WERI-Rb-1 (cell line): ENCODE results near the gene TMEM253.

Experiments used
- DNase-seq: peaks from one replicate; pipeline ENCODE4 v3.0.0-alpha.2; 2020
- H3K27ac ChIP-seq: fragments of 250-450 bp; sonication (Bioruptor Pico); 2 replicates; pipeline ENCODE4 v1.5.1; 2020; ENCODE audit warnings: mild to moderate bottlenecking, moderate library complexity
- H3K27me3 ChIP-seq: fragments of 250-450 bp; sonication (Bioruptor Pico); 2 replicates; pipeline ENCODE4 v1.5.1; 2021; ENCODE audit warnings: mild to moderate bottlenecking, low read depth, moderate library complexity; ENCODE audit not compliant: insufficient read depth, severe bottlenecking
- H3K36me3 ChIP-seq: fragments of 250-450 bp; sonication (Bioruptor Pico); 2 replicates; pipeline ENCODE4 v1.5.1; 2020; ENCODE audit warnings: mild to moderate bottlenecking, moderate library complexity
- H3K4me3 ChIP-seq: 2 replicates; pipeline ENCODE4 v1.5.1; 2011; ENCODE audit warnings: low read depth, mild to moderate bottlenecking, control low read depth, low read length
- H3K9me3 ChIP-seq: fragments of 250-450 bp; sonication (Bioruptor Pico); 2 replicates; pipeline ENCODE4 v1.5.1; 2021; ENCODE audit warnings: mild to moderate bottlenecking, moderate library complexity; ENCODE audit not compliant: severe bottlenecking
- TF ChIP-seq, protein P1 (sequence below): IDR thresholded peaks from 2 replicates; pipeline ENCODE4 v1.5.1; 2011; ENCODE audit warnings: low read depth, mild to moderate bottlenecking, control low read depth, inconsistent platforms, low read length

Gene TMEM253

DNA sequence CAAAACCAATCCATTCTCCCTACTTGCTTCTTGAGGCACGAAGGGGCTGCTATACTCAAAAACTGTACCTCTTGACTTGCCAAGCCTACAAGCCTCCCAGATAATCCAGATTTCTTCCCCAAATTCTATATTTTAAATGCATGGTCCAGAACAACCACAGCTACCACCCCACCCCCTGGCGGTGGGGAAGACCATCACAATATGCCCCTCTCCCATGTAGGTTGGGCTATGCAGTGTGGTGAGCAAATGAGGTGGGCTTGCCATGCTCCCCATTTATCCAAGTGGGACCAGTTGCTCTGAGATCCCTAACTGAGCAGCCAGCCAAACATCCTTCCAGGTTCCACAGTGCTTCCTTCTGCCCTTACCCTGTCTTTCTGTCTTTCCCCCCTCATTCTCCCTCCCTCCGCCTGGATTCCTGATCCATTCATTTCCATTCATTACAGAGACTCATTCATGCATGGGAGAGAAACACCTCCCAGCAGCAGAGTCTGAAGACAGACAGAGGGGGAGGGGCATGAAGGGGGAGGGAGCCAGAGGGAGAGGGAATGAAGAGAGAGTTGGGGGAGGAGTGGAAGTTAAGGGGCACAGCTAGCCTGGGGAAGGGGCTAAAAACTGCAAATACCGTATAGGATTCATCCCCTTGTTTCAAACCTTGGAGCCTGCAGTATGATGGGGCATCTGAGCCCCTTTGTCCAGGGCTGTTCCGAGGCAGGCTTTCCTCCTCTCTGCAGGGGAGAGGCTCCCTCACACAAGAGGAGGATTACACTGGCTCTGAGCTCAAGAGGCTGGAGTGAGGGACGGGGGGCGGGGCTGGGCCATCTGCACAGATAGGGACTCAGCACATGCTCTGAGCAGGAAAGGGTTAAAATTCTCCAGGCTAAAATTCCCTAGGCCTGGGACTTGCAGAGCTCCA, 6.8 kb upstream of the TMEM253 start:
- peak; percentile 97 for DNase-seq
- Histone ChIP-seq H3K27ac (peak overlapping the region; percentile 99), H3K36me3 (peaks cover 53% of the 10 kb centered on the region), H3K4me3 (peak overlapping the region; percentile 49), H3K27me3 (no peaks in the 10 kb centered on the region), H3K9me3 (no peaks in the 10 kb centered on the region)
- TF ChIP-seq, protein P1, sequence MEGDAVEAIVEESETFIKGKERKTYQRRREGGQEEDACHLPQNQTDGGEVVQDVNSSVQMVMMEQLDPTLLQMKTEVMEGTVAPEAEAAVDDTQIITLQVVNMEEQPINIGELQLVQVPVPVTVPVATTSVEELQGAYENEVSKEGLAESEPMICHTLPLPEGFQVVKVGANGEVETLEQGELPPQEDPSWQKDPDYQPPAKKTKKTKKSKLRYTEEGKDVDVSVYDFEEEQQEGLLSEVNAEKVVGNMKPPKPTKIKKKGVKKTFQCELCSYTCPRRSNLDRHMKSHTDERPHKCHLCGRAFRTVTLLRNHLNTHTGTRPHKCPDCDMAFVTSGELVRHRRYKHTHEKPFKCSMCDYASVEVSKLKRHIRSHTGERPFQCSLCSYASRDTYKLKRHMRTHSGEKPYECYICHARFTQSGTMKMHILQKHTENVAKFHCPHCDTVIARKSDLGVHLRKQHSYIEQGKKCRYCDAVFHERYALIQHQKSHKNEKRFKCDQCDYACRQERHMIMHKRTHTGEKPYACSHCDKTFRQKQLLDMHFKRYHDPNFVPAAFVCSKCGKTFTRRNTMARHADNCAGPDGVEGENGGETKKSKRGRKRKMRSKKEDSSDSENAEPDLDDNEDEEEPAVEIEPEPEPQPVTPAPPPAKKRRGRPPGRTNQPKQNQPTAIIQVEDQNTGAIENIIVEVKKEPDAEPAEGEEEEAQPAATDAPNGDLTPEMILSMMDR, result peak; percentile 50

DNA sequence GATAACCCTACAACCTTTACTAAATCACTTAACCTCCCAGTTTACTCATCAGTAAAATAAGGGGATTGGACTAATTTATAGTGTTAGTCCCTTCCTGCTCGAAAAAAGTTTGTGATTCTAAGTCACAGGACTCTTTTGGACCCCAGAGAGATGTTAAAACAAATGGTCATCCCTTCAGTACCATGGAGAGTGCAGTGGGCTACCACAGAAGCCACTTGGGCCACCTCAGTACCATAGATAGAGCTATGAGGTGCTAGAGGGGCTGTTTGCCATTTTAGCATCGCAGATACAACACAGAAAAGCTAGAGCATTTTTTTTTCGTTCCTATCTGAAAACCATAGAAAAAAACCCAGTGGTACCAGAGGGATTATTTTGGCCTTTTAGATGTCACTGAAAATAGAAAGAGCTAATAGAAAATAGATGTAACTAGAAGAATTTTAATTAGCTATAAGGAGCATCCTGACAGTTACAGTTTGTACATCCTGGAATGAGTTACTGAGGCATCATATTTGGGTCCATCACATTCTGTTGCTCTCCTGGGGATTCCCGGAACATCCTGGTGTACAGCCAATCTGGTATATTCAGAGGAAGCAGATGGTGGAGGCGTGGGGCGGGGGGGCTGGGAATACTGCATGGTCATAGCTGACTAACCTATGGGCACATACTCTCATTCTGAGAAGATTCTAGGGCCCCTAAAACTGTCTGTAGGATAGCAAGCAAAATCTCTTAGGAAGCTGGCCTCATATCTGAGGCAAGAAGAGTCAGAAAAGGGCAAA, 5.2 kb upstream of the TMEM253 start:
- H3K4me3 ChIP-seq, result peak overlapping the region; percentile 74
- peak overlapping the region; percentile 98 for H3K27ac ChIP-seq
- peak; percentile 66 for DNase-seq
- H3K9me3 ChIP-seq, result no peaks in the 10 kb centered on the region
- no peaks in the 10 kb centered on the region for H3K27me3 ChIP-seq
- TF ChIP-seq, protein P1, result no peak
- H3K36me3 ChIP-seq, result peaks cover 37% of the 10 kb centered on the region

DNA sequence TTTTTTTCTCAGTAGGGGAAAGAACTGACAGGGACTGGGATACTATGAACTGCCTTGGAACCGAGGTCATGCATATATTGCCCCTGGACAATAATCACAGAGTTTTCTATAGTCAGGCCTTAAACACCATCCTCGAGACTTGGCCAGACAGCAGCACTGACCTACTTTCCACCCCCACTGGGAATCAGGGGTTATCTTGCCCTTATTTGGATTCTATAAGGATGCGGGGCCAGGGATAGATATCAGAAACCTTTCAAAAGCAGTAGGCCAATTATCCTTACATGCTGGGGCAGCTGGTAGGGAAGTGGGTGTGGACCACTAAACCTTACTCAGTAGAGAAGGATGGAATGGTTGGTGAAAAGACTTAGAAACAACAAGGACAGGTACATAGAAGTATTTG, 4.4 kb upstream of the TMEM253 start:
- H3K9me3 ChIP-seq, result no peaks in the 10 kb centered on the region
- peak; percentile 42 for DNase-seq
- TF ChIP-seq, protein P1, result no peak
- H3K27ac ChIP-seq, result peak overlapping the region; percentile 98
- H3K36me3 ChIP-seq, result peaks cover 29% of the 10 kb centered on the region
- H3K27me3 ChIP-seq, result no peaks in the 10 kb centered on the region
- peak overlapping the region; percentile 74 for H3K4me3 ChIP-seq

DNA sequence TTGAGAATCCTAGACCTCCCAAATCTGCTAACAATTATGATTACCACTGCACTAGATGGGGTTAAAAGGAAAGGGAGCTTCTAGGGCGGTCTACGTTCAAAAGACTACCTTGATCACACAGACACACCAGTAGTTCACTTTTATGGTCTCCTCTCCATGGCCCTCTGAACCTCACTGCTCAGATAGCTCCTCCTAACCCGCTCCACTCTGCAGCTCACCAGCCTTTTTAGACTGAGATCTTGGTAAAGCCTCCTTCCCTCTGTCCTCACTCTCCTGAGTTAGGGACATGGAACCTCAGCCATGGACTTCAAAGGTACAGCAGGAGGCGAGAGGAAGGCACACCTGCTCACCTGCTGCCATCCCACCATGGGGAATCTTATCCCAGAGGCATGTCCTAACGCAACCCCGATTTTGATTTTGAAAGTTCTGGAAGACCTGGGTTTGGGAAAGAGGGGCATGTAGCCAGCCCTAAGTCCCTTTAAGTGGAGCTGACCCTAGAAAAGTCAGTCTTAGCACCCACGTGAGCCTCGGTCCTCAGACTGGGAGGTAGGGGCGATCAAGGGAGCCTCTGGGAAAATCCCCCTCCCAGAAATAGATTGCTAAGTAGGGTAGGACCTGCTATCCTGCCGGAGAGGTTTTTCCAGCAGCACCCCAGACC, 3.8 kb upstream of the TMEM253 start:
- peak overlapping the region; percentile 98 for H3K27ac ChIP-seq
- TF ChIP-seq, protein P1, result no peak

DNA sequence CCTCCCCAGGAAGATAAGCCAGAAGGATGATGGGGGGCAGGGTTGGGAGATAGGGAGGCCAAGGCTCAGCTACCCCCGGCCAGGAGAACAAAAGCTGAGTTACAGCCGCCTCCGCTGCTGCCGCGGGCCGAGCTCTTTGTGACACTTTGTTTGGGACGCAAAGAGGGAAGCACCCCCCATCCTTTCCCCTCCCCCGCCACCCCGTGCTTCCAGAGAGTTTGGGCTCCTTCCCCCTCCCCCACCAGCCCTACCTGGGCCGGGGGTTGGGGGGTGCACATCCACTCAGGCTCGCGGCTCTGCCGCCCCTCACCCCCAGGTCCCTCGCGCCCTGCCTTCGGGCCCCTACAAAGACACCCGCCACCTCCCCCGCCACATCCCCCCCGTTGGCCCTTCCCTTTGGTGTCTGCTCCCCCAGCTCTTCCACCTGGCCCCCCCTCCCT, 3.2 kb upstream of the TMEM253 start:
- Histone ChIP-seq H3K27me3 (no peaks in the 10 kb centered on the region), H3K27ac (peak overlapping the region; percentile 98), H3K4me3 (peak overlapping the region; percentile 74), H3K36me3 (peaks cover 17% of the 10 kb centered on the region), H3K9me3 (no peaks in the 10 kb centered on the region)
- TF ChIP-seq, protein P1, result no peak
- peak; percentile 44 for DNase-seq

More for the DNA sequence above, 3.8 kb upstream of the TMEM253 start:
- Histone ChIP-seq H3K36me3 (peaks cover 22% of the 10 kb centered on the region), H3K27me3 (no peaks in the 10 kb centered on the region), H3K9me3 (no peaks in the 10 kb centered on the region), H3K4me3 (peak overlapping the region; percentile 74)
- DNase-seq, result peak; percentile 17
